GM12891 (cell line): ENCODE data around the gene GHRHR.

Experiments
- POLR2A ChIP-seq: IDR thresholded peaks from 2 replicates; pipeline ENCODE4 v1.6.1; 2011; ENCODE audit warnings: low read depth, low read length, control low read depth
- POLR2AphosphoS5 ChIP-seq: IDR thresholded peaks from 2 replicates; pipeline ENCODE4 v1.6.1; 2011; ENCODE audit warnings: low read depth, low read length, control low read depth
- POU2F2 ChIP-seq: IDR thresholded peaks from 2 replicates; pipeline ENCODE4 v1.6.1; 2011; ENCODE audit warnings: low read depth, mild to moderate bottlenecking, control low read depth, low read length, moderate library complexity
- SPI1 ChIP-seq: IDR thresholded peaks from 2 replicates; pipeline ENCODE4 v1.6.1; 2011; ENCODE audit warnings: low read depth, low read length, control low read depth
- TAF1 ChIP-seq: IDR thresholded peaks from 2 replicates; pipeline ENCODE4 v1.6.1; 2011; ENCODE audit warnings: low read depth, low read length, control low read depth

GRCh38 chr7:30956704-30957103 is 7.0 kb upstream of the GHRHR start:
- TF ChIP-seq POLR2A = no peak
- no peak for TF ChIP-seq POLR2AphosphoS5
- no peak for TF ChIP-seq TAF1
- TF ChIP-seq POU2F2 = no peak
- no peak for TF ChIP-seq SPI1
